Nephron (organoid): ENCODE data around the gene PNMA6A.
"Not testable (repeated sequence)": the region's sequence is repeated elsewhere in the genome, so short reads cannot be mapped to it uniquely, and the experiment has no call there.

Source experiments
- H3K27ac Mint-ChIP-seq, 3 experiments: 2 replicates each; pipeline ENCODE4 v1.8.0; 2020; ENCODE audit warnings: mixed read lengths in 3 of 3, mild to moderate bottlenecking in 2 of 3, moderate library complexity in 1 of 3
- H3K27me3 Mint-ChIP-seq: 2 replicates; pipeline ENCODE4 v1.8.0; 2021; ENCODE audit warnings: low read depth, mild to moderate bottlenecking, moderate library complexity, mixed read lengths
- H3K36me3 Mint-ChIP-seq: 2 replicates; pipeline ENCODE4 v1.8.0; 2020; ENCODE audit warnings: low read depth, mixed read lengths
- H3K4me1 Mint-ChIP-seq: 2 replicates; pipeline ENCODE4 v1.8.0; 2020; ENCODE audit warnings: mixed read lengths
- H3K4me3 Mint-ChIP-seq, 3 experiments: 2 replicates each; pipeline ENCODE4 v1.8.0; 2020; ENCODE audit warnings: mild to moderate bottlenecking in 3 of 3, mixed read lengths in 3 of 3, moderate library complexity in 2 of 3
- H3K9me3 Mint-ChIP-seq: 2 replicates; pipeline ENCODE4 v1.8.0; 2020; ENCODE audit warnings: mixed read lengths
- CTCF ChIP-seq, 3 experiments: fragments of 200-600 bp; sonication (generic); IDR thresholded peaks; one replicate each; pipeline ENCODE4 v1.5.0; 2021; ENCODE audit warnings: antibody characterized with exemption in 3 of 3; ENCODE audit not compliant: unreplicated experiment in 3 of 3

PNMA6A gene

GRCh38 chrX:153060095-153060445, 12.2 kb upstream of the PNMA6A start:
- H3K4me3 Mint-ChIP-seq: no peak overlapping the region
- peaks cover 7% of the 10 kb centered on the region for H3K27me3 Mint-ChIP-seq
- peaks cover 4% of the 10 kb centered on the region for H3K9me3 Mint-ChIP-seq
- no peak for TF ChIP-seq CTCF (IDR thresholded peaks at IDR 0.05; ENCODE audit: unreplicated experiment in 3 of 3)
- no peaks in the 10 kb centered on the region for H3K36me3 Mint-ChIP-seq
- no peak overlapping the region for H3K27ac Mint-ChIP-seq
- H3K4me1 Mint-ChIP-seq: no peaks in the 10 kb centered on the region

DNA sequence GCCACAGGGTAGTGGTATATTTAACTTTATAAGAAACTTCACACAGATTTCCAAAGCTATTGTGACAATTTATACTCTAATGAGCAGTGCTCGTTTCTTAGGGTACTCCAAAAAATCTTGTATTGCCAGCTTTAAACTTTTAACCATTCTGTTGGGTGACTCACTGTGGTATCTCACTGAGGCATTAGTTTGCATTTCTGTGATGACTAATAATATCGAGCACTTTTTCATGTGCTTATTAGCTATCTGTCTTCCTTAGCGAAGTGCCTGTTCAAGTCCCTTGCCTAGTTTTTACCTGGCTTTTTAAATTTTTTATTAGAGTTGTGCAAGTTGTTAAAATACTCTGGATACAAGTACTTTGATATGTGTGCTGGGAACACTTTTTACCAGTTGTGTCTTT, 10.5 kb upstream of the PNMA6A start:
- Mint-ChIP-seq H3K36me3 (no peaks in the 10 kb centered on the region), H3K27ac (no peak overlapping the region), H3K27me3 (peaks cover 5% of the 10 kb centered on the region), H3K4me1 (no peaks in the 10 kb centered on the region), H3K9me3 (peaks cover 6% of the 10 kb centered on the region), H3K4me3 (no peak overlapping the region)
- TF ChIP-seq CTCF (IDR thresholded peaks at IDR 0.05; ENCODE audit: unreplicated experiment in 3 of 3): no peak

DNA sequence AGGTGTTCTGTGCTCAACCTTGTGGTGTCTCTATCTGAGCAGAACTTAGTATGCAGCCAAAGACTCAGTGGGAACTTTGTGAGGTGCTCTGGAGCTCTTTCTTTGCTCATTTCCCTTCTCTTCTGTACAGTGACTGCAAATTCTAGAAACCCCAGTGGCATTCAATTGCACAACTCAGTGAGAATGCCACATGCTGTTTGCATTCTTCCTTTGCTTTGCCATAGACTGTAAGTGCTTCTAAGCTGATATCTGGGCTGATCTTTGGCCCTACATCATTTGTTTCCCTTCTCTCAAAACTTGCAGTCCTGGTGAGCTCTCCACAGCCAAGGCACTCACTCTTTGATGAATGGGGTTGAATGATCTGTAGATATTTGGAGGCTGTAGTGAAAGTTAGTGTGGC, 8.9 kb upstream of the PNMA6A start:
- no peak for TF ChIP-seq CTCF (IDR thresholded peaks at IDR 0.05; ENCODE audit: unreplicated experiment in 3 of 3)
- Mint-ChIP-seq H3K27ac (no peak overlapping the region), H3K4me1 (no peaks in the 10 kb centered on the region)

DNA sequence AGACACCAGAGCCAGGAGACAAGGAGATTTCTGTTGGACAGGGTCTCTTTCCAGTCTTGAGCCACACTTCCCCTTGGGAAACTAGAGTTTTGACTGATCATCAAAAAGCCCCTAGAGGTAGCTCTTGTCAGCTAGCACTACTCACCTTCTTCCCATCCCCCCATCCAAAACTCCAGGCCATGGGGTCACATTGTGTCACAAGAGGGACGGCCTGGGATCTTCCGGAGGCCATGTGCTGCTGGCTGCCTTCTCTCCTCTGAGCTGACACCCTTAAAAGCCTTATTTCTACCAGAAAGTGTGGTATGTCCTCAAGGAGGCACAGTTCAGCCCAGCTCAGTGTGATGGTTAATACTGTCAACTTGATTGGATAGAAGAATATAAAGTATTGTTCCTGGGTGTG, 8.2 kb upstream of the PNMA6A start:
- no peak for TF ChIP-seq CTCF (IDR thresholded peaks at IDR 0.05; ENCODE audit: unreplicated experiment in 3 of 3)
- Mint-ChIP-seq H3K36me3 (no peaks in the 10 kb centered on the region), H3K9me3 (peaks cover 3% of the 10 kb centered on the region), H3K27me3 (no peaks in the 10 kb centered on the region), H3K4me3 (no peak overlapping the region), H3K27ac (no peak overlapping the region), H3K4me1 (no peaks in the 10 kb centered on the region)

More for the DNA sequence above, 8.9 kb upstream of the PNMA6A start:
- Mint-ChIP-seq H3K9me3 (peaks cover 3% of the 10 kb centered on the region), H3K4me3 (no peak overlapping the region), H3K36me3 (no peaks in the 10 kb centered on the region), H3K27me3 (no peaks in the 10 kb centered on the region)

- Mint-ChIP-seq H3K27ac (no peak overlapping the region), H3K4me1 (no peaks in the 10 kb centered on the region), H3K27me3 (no peaks in the 10 kb centered on the region), H3K9me3 (peaks cover 3% of the 10 kb centered on the region), H3K4me3 (no peak overlapping the region), H3K36me3 (no peaks in the 10 kb centered on the region)
- no peak for TF ChIP-seq CTCF (IDR thresholded peaks at IDR 0.05; ENCODE audit: unreplicated experiment in 3 of 3)
These were observed 6.9 kb upstream of the PNMA6A start for GRCh38 chrX:153065389-153065788.

DNA sequence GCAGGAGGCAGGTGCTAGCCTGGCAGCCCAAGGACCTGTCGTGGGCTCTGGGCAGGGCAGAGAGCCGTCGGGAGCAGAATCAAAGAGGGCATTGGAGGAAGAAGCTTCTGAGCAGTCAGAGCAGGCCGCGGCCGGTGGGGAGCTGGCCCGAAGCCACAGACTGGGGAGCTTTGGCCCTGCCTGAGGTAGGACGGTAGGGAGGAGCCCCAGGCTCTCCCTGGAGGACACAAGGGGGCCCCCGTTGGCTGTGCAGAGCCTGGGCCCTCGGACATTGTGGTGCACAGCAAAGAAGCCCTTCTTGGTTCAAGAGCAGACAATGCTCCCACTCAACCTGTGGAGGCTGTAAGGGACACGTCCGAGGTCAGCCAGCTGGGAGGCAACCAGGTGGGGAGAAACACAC, 5.9 kb upstream of the PNMA6A start:
- H3K27me3 Mint-ChIP-seq, H3K36me3 Mint-ChIP-seq, H3K4me3 Mint-ChIP-seq, H3K9me3 Mint-ChIP-seq, H3K4me1 Mint-ChIP-seq, H3K27ac Mint-ChIP-seq: not testable (repeated sequence)

- H3K9me3 Mint-ChIP-seq, H3K4me3 Mint-ChIP-seq, H3K27ac Mint-ChIP-seq, H3K4me1 Mint-ChIP-seq, H3K36me3 Mint-ChIP-seq, H3K27me3 Mint-ChIP-seq: not testable (repeated sequence)
These were observed 1.1 kb downstream of the PNMA6A start for GRCh38 chrX:153073331-153073730.
